Trophoblast cell (in vitro differentiated cells and primary cell): ENCODE results near the gene KDM2A.

ENCODE experiments used
- DNase-seq, 2 donors: peaks; one replicate each; pipeline ENCODE4 v3.0.0-alpha.2; 2016
- H2AFZ ChIP-seq: 2 replicates; pipeline ENCODE4 v1.6.1; 2013; ENCODE audit warnings: low read length, moderate library complexity, mild to moderate bottlenecking; ENCODE audit not compliant: insufficient read depth, poor library complexity
- H2AK5ac ChIP-seq: 2 replicates; pipeline ENCODE4 v1.6.1; 2013; ENCODE audit warnings: mild to moderate bottlenecking, low read length
- H2BK120ac ChIP-seq: 2 replicates; pipeline ENCODE4 v1.6.1; 2013; ENCODE audit warnings: low read length, mild to moderate bottlenecking, moderate library complexity; ENCODE audit not compliant: insufficient read depth, poor library complexity
- H2BK12ac ChIP-seq: 2 replicates; pipeline ENCODE4 v1.6.1; 2013; ENCODE audit warnings: mild to moderate bottlenecking, low read length, moderate library complexity
- H2BK5ac ChIP-seq: 2 replicates; pipeline ENCODE4 v1.6.1; 2013; ENCODE audit warnings: low read length, low read depth, moderate library complexity, mild to moderate bottlenecking; ENCODE audit not compliant: poor library complexity
- H3K14ac ChIP-seq: 2 replicates; pipeline ENCODE4 v1.6.1; 2013; ENCODE audit warnings: mild to moderate bottlenecking, low read length
- H3K18ac ChIP-seq: 2 replicates; pipeline ENCODE4 v1.6.1; 2013; ENCODE audit warnings: mild to moderate bottlenecking, low read length
- H3K23ac ChIP-seq: 2 replicates; pipeline ENCODE4 v1.6.1; 2013; ENCODE audit warnings: low read length
- H3K27ac ChIP-seq: 2 replicates; pipeline ENCODE4 v1.5.1; 2013; ENCODE audit warnings: low read depth, mild to moderate bottlenecking, inconsistent platforms, low read length, moderate library complexity
- H3K27me3 ChIP-seq: 2 replicates; pipeline ENCODE4 v1.6.1; 2013; ENCODE audit warnings: inconsistent platforms, mild to moderate bottlenecking, low read length, moderate library complexity; ENCODE audit not compliant: insufficient read depth
- H3K36me3 ChIP-seq, 2 experiments: 1 replicate in 1 of 2; 2 replicates in 1 of 2; pipeline ENCODE4 v1.6.1; 2013; ENCODE audit warnings: low read length in 2 of 2, mild to moderate bottlenecking in 2 of 2, moderate library complexity in 1 of 2; ENCODE audit not compliant: insufficient read depth in 2 of 2, control insufficient read depth in 1 of 2
- H3K4ac ChIP-seq: 2 replicates; pipeline ENCODE4 v1.6.1; 2013; ENCODE audit warnings: low read depth, mild to moderate bottlenecking, low read length, moderate library complexity
- H3K4me1 ChIP-seq, 2 experiments: 1 replicate in 1 of 2; 2 replicates in 1 of 2; pipeline ENCODE4 v1.6.1; 2013; ENCODE audit warnings: low read length in 2 of 2, mild to moderate bottlenecking in 2 of 2, moderate library complexity in 1 of 2; ENCODE audit not compliant: insufficient read depth in 2 of 2, control insufficient read depth in 1 of 2
- H3K4me2 ChIP-seq: 2 replicates; pipeline ENCODE4 v1.6.1; 2013; ENCODE audit warnings: inconsistent platforms, mild to moderate bottlenecking, low read length, moderate library complexity
- H3K4me3 ChIP-seq: 2 replicates; pipeline ENCODE4 v1.5.1; 2013; ENCODE audit warnings: mild to moderate bottlenecking, low read depth, low read length, inconsistent platforms
- H3K79me1 ChIP-seq: one replicate; pipeline ENCODE4 v1.6.1; 2013; ENCODE audit warnings: low read length
- H3K79me2 ChIP-seq: 2 replicates; pipeline ENCODE4 v1.6.1; 2013; ENCODE audit warnings: low read length, mild to moderate bottlenecking; ENCODE audit not compliant: control insufficient read depth, insufficient read depth, poor library complexity
- H3K9ac ChIP-seq: 2 replicates; pipeline ENCODE4 v1.6.1; 2013; ENCODE audit warnings: mild to moderate bottlenecking, low read length
- H3K9me3 ChIP-seq: 2 replicates; pipeline ENCODE4 v1.6.1; 2013; ENCODE audit warnings: low read depth, mild to moderate bottlenecking, control low read depth, inconsistent platforms, low read length; ENCODE audit not compliant: insufficient read depth
- H4K12ac ChIP-seq: 2 replicates; pipeline ENCODE4 v1.6.1; 2013; ENCODE audit warnings: low read depth, mild to moderate bottlenecking, low read length, moderate library complexity
- H4K8ac ChIP-seq: 2 replicates; pipeline ENCODE4 v1.6.1; 2013; ENCODE audit warnings: low read depth, mild to moderate bottlenecking, low read length, moderate library complexity
- H4K91ac ChIP-seq: one replicate; pipeline ENCODE4 v1.6.1; 2013; ENCODE audit warnings: low read depth, mild to moderate bottlenecking, low read length, moderate library complexity
- WGBS: extraction: QIAGEN DNeasy Blood & Tissue Kit; methylation state at CpG from one replicate; pipeline ENCODE4 v1.1.7; 2013; ENCODE audit warnings: missing lambda C conversion rate; ENCODE audit not compliant: insufficient read length, insufficient coverage; ENCODE audit errors: extremely low coverage; 5-methylcytosine and 5-hydroxymethylcytosine counted together

The KDM2A gene

DNA sequence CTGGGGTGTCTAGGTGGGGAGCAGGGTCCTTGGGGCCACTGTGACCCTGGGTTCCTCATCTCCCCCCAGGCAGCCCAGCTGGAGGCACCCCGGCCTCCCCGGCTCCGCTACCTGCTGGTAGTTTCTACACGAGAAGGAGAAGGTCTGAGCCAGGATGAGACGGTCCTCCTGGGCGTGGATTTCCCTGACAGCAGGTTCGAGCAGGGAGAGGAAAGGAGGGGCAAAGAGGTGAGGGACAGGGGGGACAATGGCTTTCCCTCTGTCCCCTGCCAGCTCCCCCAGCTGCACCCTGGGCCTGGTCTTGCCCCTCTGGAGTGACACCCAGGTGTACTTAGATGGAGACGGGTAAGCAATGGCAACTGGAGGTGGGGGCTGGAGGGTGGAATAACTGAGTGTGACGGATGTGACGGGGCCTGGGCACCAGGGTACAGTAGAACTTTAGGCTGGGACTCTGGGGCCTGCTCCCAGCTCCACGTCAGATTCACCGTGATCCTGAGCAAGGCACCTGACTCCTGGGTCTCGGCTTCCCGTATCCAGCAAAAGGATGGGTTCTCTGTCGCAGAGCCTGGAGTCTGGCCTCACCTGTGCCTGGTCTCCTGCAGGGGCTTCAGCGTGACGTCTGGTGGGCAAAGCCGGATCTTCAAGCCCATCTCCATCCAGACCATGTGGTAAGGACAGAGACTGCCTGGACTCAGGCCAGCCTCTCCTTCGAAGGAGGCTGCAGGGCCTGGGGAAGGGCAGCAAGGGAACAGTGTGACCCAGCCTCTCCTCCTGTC, 187.9 kb downstream of the KDM2A start:
- Histone ChIP-seq H2BK5ac (no peak overlapping the region), H3K4me1 (peaks cover 20 to 28% of the 10 kb centered on the region in 2 experiments), H4K91ac (no peak overlapping the region), H2AFZ (no peak overlapping the region), H3K14ac (no peak overlapping the region), H3K36me3 (peaks cover 49 to 55% of the 10 kb centered on the region in 2 experiments), H3K27me3 (no peaks in the 10 kb centered on the region), H2BK120ac (no peak overlapping the region), H3K4me2 (no peak overlapping the region), H2BK12ac (no peak overlapping the region), H3K79me2 (peaks cover 10% of the 10 kb centered on the region), H3K9me3 (no peaks in the 10 kb centered on the region), H3K23ac (no peak overlapping the region), H3K4me3 (no peak overlapping the region), H3K9ac (no peak overlapping the region), H2AK5ac (no peak overlapping the region), H3K18ac (no peak overlapping the region), H4K12ac (no peak overlapping the region), H3K79me1 (peaks cover 22% of the 10 kb centered on the region), H3K4ac (no peak overlapping the region), H4K8ac (no peak overlapping the region), H3K27ac (no peak overlapping the region)
- WGBS = no CpG with 5 or more reads among the region's 19 CpGs
- DNase-seq = no peak

GRCh38 chr11:67307545-67308001, 188.5 kb downstream of the KDM2A start:
- Histone ChIP-seq H3K4me3 (no peak overlapping the region), H2BK5ac (no peak overlapping the region), H4K91ac (no peak overlapping the region), H3K27me3 (no peaks in the 10 kb centered on the region), H4K12ac (no peak overlapping the region), H3K4ac (no peak overlapping the region), H3K4me1 (peaks cover 18 to 27% of the 10 kb centered on the region in 2 experiments), H2BK120ac (no peak overlapping the region), H3K14ac (no peak overlapping the region), H3K9me3 (no peaks in the 10 kb centered on the region), H2BK12ac (no peak overlapping the region), H3K23ac (no peak overlapping the region), H3K18ac (no peak overlapping the region), H4K8ac (no peak overlapping the region), H2AFZ (no peak overlapping the region), H3K79me1 (peaks cover 19% of the 10 kb centered on the region), H3K9ac (no peak overlapping the region), H3K36me3 (peaks cover 43 to 49% of the 10 kb centered on the region in 2 experiments), H3K4me2 (no peak overlapping the region), H3K27ac (no peak overlapping the region), H2AK5ac (no peak overlapping the region), H3K79me2 (peaks cover 10% of the 10 kb centered on the region)
- WGBS = no CpG with 5 or more reads among the region's 12 CpGs
- no peak for DNase-seq
